OCI-LY7 (cell line): ENCODE data around the gene NACC2. TPM values are rescaled to one million over a fixed set of nuclear protein-coding genes. Genes with fewer than 3 reads are reported as not detected.

Experiments used
- BruUV-seq: library from RNA; stranded (reverse); fragments of 400-500 nt; replicated peaks from 2 replicates; lab custom pipeline; 2021; lab: Mats Ljungman, UMichigan
- CTCF ChIA-PET: fragments of 300-600 bp; sonication (Branson Sonifier 250); formaldehyde crosslinking; loops from one replicate; lab custom pipeline; 2022; ENCODE audit warnings: antibody characterized with exemption; ENCODE audit not compliant: unreplicated experiment; lab: Charles Lee
- POLR2A ChIA-PET: fragments of 300-600 bp; sonication (Branson Sonifier 250); formaldehyde crosslinking; loops from one replicate; lab custom pipeline; 2022; ENCODE audit warnings: antibody characterized with exemption; lab: Charles Lee
- DNase-seq: peaks from one replicate; pipeline ENCODE4 v3.0.0-alpha.2; 2015; ENCODE audit warnings: low spot score
- H2AFZ ChIP-seq: fragments of 200-600 bp; sonication (generic), shearing (Covaris generic); 2 replicates; pipeline ENCODE4 v1.6.1; 2014; ENCODE audit warnings: mild to moderate bottlenecking, antibody characterized with exemption, low read length, moderate library complexity
- H3K27ac ChIP-seq: fragments of 200-600 bp; sonication (generic); 2 replicates; pipeline ENCODE4 v1.5.1; 2014; ENCODE audit warnings: mixed run types, low read depth, mild to moderate bottlenecking, moderate library complexity, low read length, inconsistent platforms; ENCODE audit not compliant: poor library complexity, severe bottlenecking
- H3K36me3 ChIP-seq: fragments of 200-600 bp; sonication (generic); 2 replicates; pipeline ENCODE4 v1.6.1; 2014; ENCODE audit warnings: mild to moderate bottlenecking, antibody characterized with exemption, low read length, moderate library complexity, mixed read lengths; ENCODE audit not compliant: insufficient read depth
- H3K4me1 ChIP-seq: fragments of 200-600 bp; sonication (generic); 2 replicates; pipeline ENCODE4 v1.5.1; 2014; ENCODE audit warnings: mild to moderate bottlenecking, low read length; ENCODE audit not compliant: insufficient read depth, poor library complexity, severe bottlenecking
- H3K4me2 ChIP-seq: fragments of 200-600 bp; sonication (generic); 2 replicates; pipeline ENCODE4 v1.6.1; 2014; ENCODE audit warnings: mild to moderate bottlenecking, low read length
- H3K4me3 ChIP-seq: fragments of 200-600 bp; sonication (generic); 2 replicates; pipeline ENCODE4 v1.5.1; 2014; ENCODE audit warnings: mild to moderate bottlenecking, low read depth, low read length; ENCODE audit not compliant: poor library complexity, severe bottlenecking
- H3K79me2 ChIP-seq: fragments of 200-600 bp; sonication (generic); 2 replicates; pipeline ENCODE4 v1.6.1; 2016; ENCODE audit warnings: low read depth, mild to moderate bottlenecking, low read length, moderate library complexity, mixed read lengths; ENCODE audit not compliant: insufficient read depth
- H3K9me2 ChIP-seq: fragments of 200-600 bp; sonication (generic); 2 replicates; pipeline ENCODE4 v1.6.1; 2016; ENCODE audit warnings: mild to moderate bottlenecking, low read length, mixed read lengths; ENCODE audit not compliant: insufficient read depth
- H3K9me3 ChIP-seq: fragments of 200-600 bp; sonication (generic); 2 replicates; pipeline ENCODE4 v1.6.1; 2014; ENCODE audit warnings: mild to moderate bottlenecking, mixed run types, low read length, mixed read lengths
- H4K20me1 ChIP-seq: fragments of 200-600 bp; sonication (generic); 2 replicates; pipeline ENCODE4 v1.6.1; 2014; ENCODE audit warnings: mild to moderate bottlenecking, antibody characterized with exemption, low read length, moderate library complexity, mixed read lengths; ENCODE audit not compliant: insufficient read depth
- EZH2phosphoT487 ChIP-seq: fragments of 200-600 bp; sonication (generic); IDR thresholded peaks from 2 replicates; pipeline ENCODE4 v1.6.1; 2018; ENCODE audit warnings: low read depth, borderline replicate concordance, mild to moderate bottlenecking, mixed run types, antibody characterized with exemption, low read length, moderate library complexity, mixed read lengths
- intact Hi-C: fragments of 100-400 bp; cut with micrococcal nuclease; formaldehyde crosslinking; loops from one replicate; pipeline ENCODE4 v1.10.0; 2022; ENCODE audit not compliant: unreplicated experiment
- total RNA-seq, 2 experiments: library from RNA; depleted of rRNA in 1 of 2; stranded (reverse); fragments of >200 nt in 1 of 2; shearing (Covaris generic) in 1 of 2; gene quantifications; 2 replicates each; pipeline ENCODE4 v1.2.3, GENCODE V29; 2014 to 2022
- TF ChIP-seq, protein P1 (sequence below): fragments of 200-600 bp; sonication (generic); conservative IDR thresholded peaks from 2 replicates; pipeline ENCODE4 v1.5.1; 2014; ENCODE audit warnings: mild to moderate bottlenecking, antibody characterized with exemption, low read length, moderate library complexity, mixed read lengths

The NACC2 gene
- total RNA-seq, 2 experiments from 2014 or later: 0.38 to 0.72 TPM

GRCh38 chr9:136026266-136026942 lies 68.7 kb downstream of the NACC2 start:
- Histone ChIP-seq H3K79me2 (no peaks in the 10 kb centered on the region), H4K20me1 (no peaks in the 10 kb centered on the region), H3K9me2 (no peaks in the 10 kb centered on the region), H3K4me3 (no peak overlapping the region), H3K36me3 (no peaks in the 10 kb centered on the region), H3K4me2 (no peak overlapping the region), H2AFZ (no peak overlapping the region), H3K9me3 (peaks cover 9% of the 10 kb centered on the region; the same call in 1 of the 2 replicates), H3K27ac (no peak overlapping the region), H3K4me1 (no peaks in the 10 kb centered on the region)
- intact Hi-C loops: no loop called here
- BruUV-seq: no TSS peak
- ChIA-PET CTCF (no interaction called here), POLR2A (no interaction called here)
- no peak for TF ChIP-seq EZH2phosphoT487
- TF ChIP-seq, protein P1, sequence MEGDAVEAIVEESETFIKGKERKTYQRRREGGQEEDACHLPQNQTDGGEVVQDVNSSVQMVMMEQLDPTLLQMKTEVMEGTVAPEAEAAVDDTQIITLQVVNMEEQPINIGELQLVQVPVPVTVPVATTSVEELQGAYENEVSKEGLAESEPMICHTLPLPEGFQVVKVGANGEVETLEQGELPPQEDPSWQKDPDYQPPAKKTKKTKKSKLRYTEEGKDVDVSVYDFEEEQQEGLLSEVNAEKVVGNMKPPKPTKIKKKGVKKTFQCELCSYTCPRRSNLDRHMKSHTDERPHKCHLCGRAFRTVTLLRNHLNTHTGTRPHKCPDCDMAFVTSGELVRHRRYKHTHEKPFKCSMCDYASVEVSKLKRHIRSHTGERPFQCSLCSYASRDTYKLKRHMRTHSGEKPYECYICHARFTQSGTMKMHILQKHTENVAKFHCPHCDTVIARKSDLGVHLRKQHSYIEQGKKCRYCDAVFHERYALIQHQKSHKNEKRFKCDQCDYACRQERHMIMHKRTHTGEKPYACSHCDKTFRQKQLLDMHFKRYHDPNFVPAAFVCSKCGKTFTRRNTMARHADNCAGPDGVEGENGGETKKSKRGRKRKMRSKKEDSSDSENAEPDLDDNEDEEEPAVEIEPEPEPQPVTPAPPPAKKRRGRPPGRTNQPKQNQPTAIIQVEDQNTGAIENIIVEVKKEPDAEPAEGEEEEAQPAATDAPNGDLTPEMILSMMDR: no peak
- no peak for DNase-seq

DNA sequence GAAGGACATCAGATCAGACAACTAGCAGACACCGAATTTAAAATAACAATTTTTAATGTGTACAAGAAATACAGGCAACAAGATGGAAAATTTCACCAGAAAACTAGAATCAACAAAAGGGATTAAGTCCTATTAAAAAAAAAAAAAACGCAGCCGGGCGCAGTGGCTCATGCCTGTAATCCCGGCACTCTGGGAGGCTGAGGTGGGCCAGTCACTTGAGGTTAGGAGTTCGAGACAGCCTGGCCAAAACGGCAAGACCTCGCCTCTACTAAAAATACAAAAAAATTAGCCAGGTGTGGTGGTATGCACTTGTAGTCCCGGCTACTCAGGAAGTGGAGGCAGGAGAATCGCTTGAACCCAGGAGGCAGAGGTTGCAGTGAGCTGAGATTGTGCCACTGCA lies 69.6 kb downstream of the NACC2 start:
- CTCF ChIA-PET: no interaction called here
- no peaks in the 10 kb centered on the region for H3K79me2 ChIP-seq

More for the DNA sequence above, 69.6 kb downstream of the NACC2 start:
- Histone ChIP-seq H3K9me3 (0 out of 2 replicates have a peak, but pooled peaks cover 4% of the 10 kb centered on the region), H3K4me2 (no peak overlapping the region), H3K36me3 (no peaks in the 10 kb centered on the region), H3K9me2 (no peaks in the 10 kb centered on the region), H3K4me3 (no peak overlapping the region), H4K20me1 (no peaks in the 10 kb centered on the region), H3K4me1 (no peaks in the 10 kb centered on the region), H3K27ac (no peak overlapping the region), H2AFZ (no peak overlapping the region)
- no peak for DNase-seq
- TF ChIP-seq, protein P1: no peak
- no peak for TF ChIP-seq EZH2phosphoT487
- intact Hi-C loops: no loop called here
- no TSS peak for BruUV-seq
- POLR2A ChIA-PET: no interaction called here
